A549 (cell line): ENCODE results near the gene FSTL4. TPM values are rescaled to one million over a fixed set of nuclear protein-coding genes. Genes with fewer than 3 reads are reported as not detected.

Experiments used
- ATAC-seq, 2 experiments: fragments of 200-7000 bp in 1 of 2; fragments of >200 bp in 1 of 2; cut with Nextera tagmentation in 1 of 2; cut with Tn5 transposase in 1 of 2; 3 replicates each; pipeline versions ENCODE4 v1.8.0 to v1.9.1; 2018 to 2020; ENCODE audit warnings: mild to moderate bottlenecking in 1 of 2, moderate library complexity in 1 of 2
- CTCF ChIA-PET: fragments of 300-600 bp; sonication (Branson Sonifier 250); formaldehyde crosslinking; extraction: SDS; loops from one replicate; lab custom pipeline; 2021; ENCODE audit warnings: antibody characterized with exemption, inconsistent platforms; lab: Yijun Ruan, JAX
- POLR2A ChIA-PET: fragments of 350-600 bp; formaldehyde crosslinking; extraction: SDS; loops from one replicate; lab custom pipeline; 2021; ENCODE audit warnings: antibody characterized with exemption, inconsistent platforms; lab: Yijun Ruan, JAX
- DNase-seq, 2 experiments: peaks; one replicate each; pipeline versions ENCODE4 v3.0.0 to v3.0.0-alpha.2; 2011 to 2016; ENCODE audit warnings: low read depth in 1 of 2, low spot score in 1 of 2
- FAIRE-seq: peaks from 2 replicates; lab custom pipeline; 2011; peaks lifted over from hg19 to GRCh38; lab: Jason Lieb, UNC
- H3K27ac ChIP-seq, 2 experiments: fragments of >200 bp; sonication (Bioruptor Twin); formaldehyde crosslinking; 3 replicates each; pipeline ENCODE4 v1.5.1; 2016 to 2017
- H3K4me1 ChIP-seq: fragments of >200 bp; sonication (Bioruptor Twin); formaldehyde crosslinking; 3 replicates; pipeline ENCODE4 v1.6.1; 2016
- H3K4me2 ChIP-seq: fragments of >200 bp; sonication (Bioruptor Twin); formaldehyde crosslinking; 3 replicates; pipeline ENCODE4 v1.6.1; 2016
- H3K4me3 ChIP-seq: fragments of >200 bp; sonication (Bioruptor Twin); formaldehyde crosslinking; 3 replicates; pipeline ENCODE4 v1.5.1; 2016
- H3K9me3 ChIP-seq: fragments of >200 bp; sonication (Bioruptor Twin); formaldehyde crosslinking; 3 replicates; pipeline ENCODE4 v1.6.1; 2016
- ATOH8 ChIP-seq: fragments of 250-450 bp; sonication (Bioruptor Pico); IDR thresholded peaks from 2 replicates; pipeline ENCODE4 v1.5.0; 2020; ENCODE audit warnings: low read depth, mild to moderate bottlenecking, moderate library complexity
- CBX2 ChIP-seq: fragments of 200-600 bp; sonication (generic); IDR thresholded peaks from 2 replicates; pipeline ENCODE4 v1.6.1; 2016; ENCODE audit warnings: low read depth, mild to moderate bottlenecking, borderline replicate concordance
- CEBPB ChIP-seq, 2 experiments: fragments of >200 bp in 1 of 2; sonication (Bioruptor Twin) in 1 of 2; formaldehyde crosslinking in 1 of 2; IDR thresholded peaks; 2 replicates each; pipeline ENCODE4 v1.6.1; 2012 to 2016
- EHMT2 ChIP-seq: fragments of 200-600 bp; sonication (generic); IDR thresholded peaks from 2 replicates; pipeline ENCODE4 v1.6.1; 2016; ENCODE audit warnings: antibody characterized with exemption, low read depth, mild to moderate bottlenecking, moderate library complexity
- ESRRA ChIP-seq: fragments of 150-350 bp; IDR thresholded peaks from 2 replicates; pipeline ENCODE4 v1.6.1; 2014; ENCODE audit warnings: mild to moderate bottlenecking, low read length, borderline replicate concordance
- FOXS1 ChIP-seq: fragments of 250-450 bp; sonication (Bioruptor Pico); IDR thresholded peaks from 2 replicates; pipeline ENCODE4 v1.5.0; 2020; ENCODE audit warnings: mild to moderate bottlenecking, moderate library complexity
- GATA3 ChIP-seq: IDR thresholded peaks from 2 replicates; pipeline ENCODE4 v1.6.1; 2012; ENCODE audit warnings: borderline replicate concordance
- HOXB5 ChIP-seq: fragments of 250-450 bp; sonication (Bioruptor Pico); IDR thresholded peaks from 2 replicates; pipeline ENCODE4 v1.5.0; 2020; ENCODE audit warnings: mild to moderate bottlenecking, moderate library complexity
- JUNB ChIP-seq: fragments of >200 bp; sonication (Bioruptor Twin); formaldehyde crosslinking; IDR thresholded peaks from 2 replicates; pipeline ENCODE4 v1.6.1; 2016
- KDM1A ChIP-seq: fragments of 200-600 bp; sonication (generic); IDR thresholded peaks from 2 replicates; pipeline ENCODE4 v1.6.1; 2016; ENCODE audit warnings: low read depth, mild to moderate bottlenecking
- MYC ChIP-seq: IDR thresholded peaks from 2 replicates; pipeline ENCODE4 v1.6.1; 2012; ENCODE audit warnings: mild to moderate bottlenecking, inconsistent platforms, low read length, improper control_type of control experiment, borderline replicate concordance
- NFE2L2 ChIP-seq: fragments of 150-350 bp; conservative IDR thresholded peaks from 2 replicates; pipeline ENCODE4 v1.6.1; 2014; ENCODE audit warnings: low read length
- PHF8 ChIP-seq: fragments of 200-600 bp; sonication (generic); IDR thresholded peaks from 2 replicates; pipeline ENCODE4 v1.6.1; 2016; ENCODE audit warnings: low read depth, mild to moderate bottlenecking, antibody characterized with exemption, moderate library complexity, borderline replicate concordance
- POLR2A ChIP-seq: IDR thresholded peaks from 2 replicates; pipeline ENCODE4 v1.6.1; 2012; ENCODE audit warnings: mild to moderate bottlenecking, low read length
- REST ChIP-seq: fragments of 200-600 bp; sonication (generic); IDR thresholded peaks from 2 replicates; pipeline ENCODE4 v1.6.1; 2016; ENCODE audit warnings: antibody characterized with exemption, mild to moderate bottlenecking, moderate library complexity
- RFX5 ChIP-seq: fragments of 450-650 bp; IDR thresholded peaks from 2 replicates; pipeline ENCODE4 v1.7.1; 2014; ENCODE audit warnings: antibody characterized with exemption, mild to moderate bottlenecking, moderate library complexity
- SMC3 ChIP-seq: fragments of >200 bp; sonication (Bioruptor Twin); formaldehyde crosslinking; IDR thresholded peaks from 3 replicates; pipeline ENCODE4 v1.6.1; 2018; ENCODE audit warnings: inconsistent platforms
- TFCP2L1 ChIP-seq: fragments of 250-450 bp; sonication (Bioruptor Pico); IDR thresholded peaks from 2 replicates; pipeline ENCODE4 v1.5.0; 2021; ENCODE audit warnings: mild to moderate bottlenecking
- ZC3H11A ChIP-seq: fragments of 450-650 bp; IDR thresholded peaks from 2 replicates; pipeline ENCODE4 v1.6.1; 2014; ENCODE audit warnings: antibody characterized with exemption, mild to moderate bottlenecking
- ZNF302 ChIP-seq: fragments of 250-450 bp; sonication (Bioruptor Pico); IDR thresholded peaks from 2 replicates; pipeline ENCODE4 v1.9.0; 2021; ENCODE audit warnings: inconsistent platforms, mild to moderate bottlenecking, moderate library complexity
- WGBS: methylation state at CpG from one replicate; pipeline ENCODE4 v1.1.6; 2017; ENCODE audit errors: missing lambda C conversion rate; 5-methylcytosine and 5-hydroxymethylcytosine counted together
- polyA plus RNA-seq, 4 experiments: library from polyadenylated mRNA; depleted of rRNA in 3 of 4; stranded (reverse); fragments of >200 nt; fragmentation: RNase III in 1 of 4; extraction: RNeasy Plus Mini Kit Qiagen cat#74134 plus additional on column Dnase treatment in 1 of 4; gene quantifications; 2 replicates in 3 of 4; 3 replicates in 1 of 4; pipeline ENCODE4 v1.2.3, GENCODE V29; 2011 to 2017

The FSTL4 gene
- polyA plus RNA-seq, 2 of the 4 experiments (the other 2 are of a cell fraction): 1.6 to 1.8 TPM

GRCh38 chr5:133381041-133381440 is 231.3 kb downstream of the FSTL4 start (continued):
- TF ChIP-seq ATOH8 (CRISPR knock-in tag) (no peak), PHF8 (no peak)
- TF ChIP-seq, all 56 proteins: peak for 0

GRCh38 chr5:133377736-133378135 is 234.6 kb downstream of the FSTL4 start:
- no peak for TF ChIP-seq SMC3
- no peak for TF ChIP-seq CBX2
- TF ChIP-seq ZNF302: no peak
- TF ChIP-seq KDM1A: no peak
- no peak for TF ChIP-seq CEBPB (IDR thresholded peaks at IDR 0.05)
- H3K4me3 ChIP-seq: no peak overlapping the region
- H3K9me3 ChIP-seq: peaks cover 20% of the 10 kb centered on the region
- no peak overlapping the region for H3K4me2 ChIP-seq
- no peaks in the 10 kb centered on the region for H3K4me1 ChIP-seq
- no peak overlapping the region for H3K27ac ChIP-seq
- DNase-seq (no peak), FAIRE-seq (no peak), ATAC-seq (no peak)
- WGBS: 0% methylated on average over 3 of the region's 3 CpGs
- ChIA-PET CTCF (interaction anchor here (1.1 kb wide), 1 partner anchor 12 kb away, joined by 3 read pairs; no protein-coding TSS in a partner anchor), POLR2A (no interaction called here)

- Histone ChIP-seq H3K4me2 (no peak overlapping the region), H3K4me1 (no peaks in the 10 kb centered on the region; the same call in 2 of the 3 replicates)
- WGBS: 17% methylated on average over 1 of the region's 1 CpG
- no peak for TF ChIP-seq GATA3
- no peak for TF ChIP-seq ZC3H11A
- TF ChIP-seq POLR2A: no peak
- TF ChIP-seq HOXB5 (CRISPR knock-in tag): no peak
- no peak for TF ChIP-seq MYC
- no peak for TF ChIP-seq EHMT2
- TF ChIP-seq ATOH8 (CRISPR knock-in tag): no peak
- TF ChIP-seq RFX5: no peak
- TF ChIP-seq JUNB: no peak
- TF ChIP-seq ESRRA: no peak
- TF ChIP-seq REST: no peak
- TF ChIP-seq CBX2: no peak
- no peak for TF ChIP-seq FOXS1 (CRISPR knock-in tag)
- no peak for TF ChIP-seq TFCP2L1
- no peak for TF ChIP-seq NFE2L2
- TF ChIP-seq, all 56 proteins: peak for 0
- Histone ChIP-seq H3K9me3 (peaks cover 20% of the 10 kb centered on the region), H3K27ac (no peak overlapping the region), H3K4me3 (no peak overlapping the region)
- ChIA-PET POLR2A (no interaction called here), CTCF (interaction anchor here (0.6 to 1.1 kb wide), 3 partner anchors 12 to 698 kb away, joined by 3 read pairs; no protein-coding TSS in a partner anchor)
- FAIRE-seq (no peak), DNase-seq (no peak), ATAC-seq (no peak)
Measured at GRCh38 chr5:133376986-133377385, 235.4 kb downstream of the FSTL4 start.
